ENCODE measurements around the gene TM7SF3.
A peak's percentile ranks its signal among the peaks of the same experiment; 100 is the strongest.

TM7SF3 gene

GRCh38 chr12:26937863-26938700 is 76.1 kb downstream of the TM7SF3 start, which contains the start of the genes FGFR1OP2 and INTS13:
Gene FGFR1OP2 (plus strand): TSS chr12:26938470. CDS start chr12:26954159, 15,689 bp downstream.
Gene INTS13 (minus strand): TSS chr12:26937981. CDS start chr12:26936803, 1,178 bp downstream.
- peak within 1 kb of the TSS; percentile 92 for H3K27ac ChIP-seq
- TF ChIP-seq CTCF (conservative IDR thresholded peaks at IDR 0.05): no peak

- TF ChIP-seq CTCF (conservative IDR thresholded peaks at IDR 0.05): no peak
- peak overlapping the region; percentile 92 for H3K27ac ChIP-seq
These were observed 76.7 kb downstream of the TM7SF3 start for GRCh38 chr12:26937443-26937862.

DNA sequence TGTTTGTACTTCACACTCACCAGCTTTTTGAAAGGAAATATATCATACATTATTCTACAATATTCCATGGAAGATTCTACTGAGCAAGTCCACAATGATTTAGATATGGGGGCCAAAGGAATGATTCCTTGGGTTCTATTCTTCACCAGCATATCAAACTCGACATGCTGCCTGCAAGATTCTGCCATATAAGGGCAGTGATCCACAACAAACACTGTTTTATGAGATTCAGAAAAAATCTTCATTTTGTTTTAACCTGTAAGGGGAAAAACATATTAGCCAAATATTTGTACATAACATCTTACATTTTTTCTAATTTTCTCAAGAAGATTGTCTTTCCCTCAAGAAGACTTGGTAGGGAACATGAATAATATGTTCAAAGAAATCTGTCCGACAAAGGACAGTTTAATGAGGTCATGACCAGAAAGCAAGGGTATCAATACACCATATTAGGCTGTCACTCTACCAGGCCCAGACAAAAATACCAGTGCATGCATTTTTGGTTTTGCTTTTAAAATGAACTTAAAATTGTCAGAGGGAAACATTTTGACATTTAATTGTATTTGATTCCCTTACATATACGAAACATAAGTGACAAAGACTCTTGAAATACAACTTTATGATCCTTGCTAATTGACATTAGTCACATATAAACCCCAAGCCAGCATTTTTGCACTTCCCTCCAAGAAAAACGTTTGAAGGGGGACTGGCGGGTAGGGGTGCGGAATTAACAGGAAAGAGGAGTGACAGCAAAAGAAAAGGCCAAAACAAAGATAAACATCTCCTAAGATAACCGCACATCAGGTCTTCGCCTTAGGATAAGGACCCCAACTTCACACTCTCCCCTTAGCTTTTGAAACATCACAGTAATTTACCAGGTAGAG is 77.4 kb downstream of the TM7SF3 start:
- H3K27ac ChIP-seq: peak overlapping the region; percentile 92
- TF ChIP-seq CTCF (conservative IDR thresholded peaks at IDR 0.05): no peak

DNA sequence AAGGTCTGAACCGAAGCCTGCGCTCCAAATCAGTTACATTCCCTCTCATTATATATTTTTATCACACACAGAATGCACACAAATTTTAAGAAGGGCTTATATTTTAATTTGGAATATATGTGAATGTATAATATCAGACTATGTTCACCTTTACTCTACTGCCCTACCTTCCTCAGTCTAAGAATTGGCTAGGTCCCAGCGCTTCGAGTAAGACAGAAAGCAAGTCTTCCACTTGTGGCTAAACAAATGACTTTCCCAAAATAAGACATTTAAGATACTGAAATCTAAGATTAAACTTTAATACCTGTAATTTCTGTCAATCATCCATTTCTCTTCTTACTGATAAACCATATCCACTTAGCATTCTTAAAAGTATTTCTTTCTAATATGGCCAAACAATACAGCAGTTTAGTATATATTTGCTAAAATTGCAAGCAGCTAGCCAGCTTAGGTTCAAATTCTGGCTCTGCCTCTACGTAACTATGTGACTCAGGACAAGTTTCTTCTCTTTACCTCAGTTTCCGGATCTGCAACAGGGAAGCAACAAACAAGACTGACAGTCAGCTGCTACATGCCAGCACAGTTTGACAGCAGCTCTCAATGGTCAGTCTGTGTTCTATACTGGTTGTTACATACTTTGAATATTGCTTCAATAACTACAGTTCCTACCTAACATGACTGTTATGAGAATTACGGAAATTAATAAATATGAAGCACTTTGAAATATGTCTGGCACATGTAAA is 78.4 kb downstream of the TM7SF3 start:
- no peak for TF ChIP-seq CTCF (conservative IDR thresholded peaks at IDR 0.05)
- no peak overlapping the region for H3K27ac ChIP-seq

DNA sequence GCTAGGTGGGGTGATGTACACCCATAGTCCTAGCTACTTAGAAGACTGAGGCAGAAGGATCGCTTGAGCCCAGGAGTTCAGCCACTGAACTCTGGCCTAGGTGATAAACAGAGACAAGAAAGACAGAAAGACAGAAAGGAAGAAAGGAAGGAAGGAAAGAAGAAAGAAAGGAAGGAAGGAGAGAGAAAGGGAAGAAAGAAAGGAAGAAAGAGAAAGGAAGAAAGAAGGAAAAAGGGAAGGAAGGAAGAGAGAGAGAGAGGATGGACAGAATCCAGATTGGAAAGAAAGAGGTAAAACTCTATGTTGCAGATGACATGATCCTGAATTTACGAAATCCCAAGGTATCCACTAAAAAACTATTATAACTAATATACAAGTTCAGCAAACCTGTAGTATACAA is 84.6 kb downstream of the TM7SF3 start:
- no peak overlapping the region for H3K27ac ChIP-seq
- no peak for TF ChIP-seq CTCF (conservative IDR thresholded peaks at IDR 0.05)

DNA sequence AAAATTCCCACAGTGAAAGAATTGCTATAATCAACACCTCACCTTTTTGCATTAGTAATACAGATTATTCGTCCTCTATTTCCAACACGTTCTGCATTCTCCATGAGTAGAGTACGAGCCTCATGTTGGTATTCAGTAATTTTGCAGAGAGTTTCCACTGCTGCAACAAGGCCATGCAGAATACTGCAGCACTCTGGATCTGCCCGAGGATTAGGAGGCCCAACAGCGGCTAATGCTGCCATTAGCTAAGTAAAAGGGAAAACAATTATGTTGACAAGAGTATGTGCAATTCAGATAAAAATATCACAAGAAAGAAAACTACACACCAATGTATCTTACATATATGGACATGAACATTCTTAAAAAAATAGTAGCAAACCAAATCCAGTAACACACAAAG is 85.5 kb downstream of the TM7SF3 start:
- no peak for TF ChIP-seq CTCF (conservative IDR thresholded peaks at IDR 0.05)
- H3K27ac ChIP-seq: no peak overlapping the region

Data from VCaP (cell line).